Measurements from ENCODE around the gene ABCG1. TPM values are rescaled to one million over a fixed set of nuclear protein-coding genes. Genes with fewer than 3 reads are reported as not detected.

The ABCG1 gene
- polyA plus RNA-seq, 1 donor from 2014 or later, result 14.2 TPM

DNA sequence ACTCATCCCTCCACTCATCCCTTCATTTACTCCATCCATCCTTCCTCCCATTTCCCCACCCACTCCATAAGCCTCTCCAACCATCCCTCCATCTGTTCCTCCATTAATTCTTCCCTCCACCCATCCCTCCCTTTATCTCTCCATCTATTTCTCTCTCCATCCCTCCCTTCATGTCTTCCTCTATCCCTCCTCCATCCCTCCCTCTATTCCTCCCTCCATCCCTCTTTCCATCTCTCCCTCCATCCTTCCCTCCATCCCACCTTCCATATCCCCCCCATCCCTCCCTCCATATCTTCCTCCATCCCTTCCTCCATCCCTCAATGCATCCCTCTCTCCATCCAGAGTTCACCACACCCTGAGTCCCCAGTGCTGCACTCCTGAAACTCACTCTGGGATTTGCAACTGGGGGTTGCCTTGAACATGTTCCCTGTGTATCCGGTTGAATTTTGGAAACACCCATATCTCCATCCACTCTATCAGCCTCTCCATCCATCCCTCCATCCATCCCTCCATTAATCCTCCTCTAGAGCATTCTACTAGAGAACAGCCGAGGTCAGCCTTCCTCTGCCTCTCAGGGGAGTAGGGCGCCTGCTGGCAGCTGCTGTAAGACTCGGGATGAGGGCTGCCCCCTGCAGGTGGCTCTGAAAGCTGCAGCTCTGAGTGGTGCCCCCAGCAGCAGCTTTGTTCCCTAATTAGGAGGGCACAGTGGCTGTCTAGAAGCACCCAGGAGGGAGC, 39.4 kb downstream of the ABCG1 start:
- Histone ChIP-seq H3K27ac (ENCODE audit: low read length) (no peak overlapping the region), H3K9ac (ENCODE audit: low read length) (no peak overlapping the region)

DNA sequence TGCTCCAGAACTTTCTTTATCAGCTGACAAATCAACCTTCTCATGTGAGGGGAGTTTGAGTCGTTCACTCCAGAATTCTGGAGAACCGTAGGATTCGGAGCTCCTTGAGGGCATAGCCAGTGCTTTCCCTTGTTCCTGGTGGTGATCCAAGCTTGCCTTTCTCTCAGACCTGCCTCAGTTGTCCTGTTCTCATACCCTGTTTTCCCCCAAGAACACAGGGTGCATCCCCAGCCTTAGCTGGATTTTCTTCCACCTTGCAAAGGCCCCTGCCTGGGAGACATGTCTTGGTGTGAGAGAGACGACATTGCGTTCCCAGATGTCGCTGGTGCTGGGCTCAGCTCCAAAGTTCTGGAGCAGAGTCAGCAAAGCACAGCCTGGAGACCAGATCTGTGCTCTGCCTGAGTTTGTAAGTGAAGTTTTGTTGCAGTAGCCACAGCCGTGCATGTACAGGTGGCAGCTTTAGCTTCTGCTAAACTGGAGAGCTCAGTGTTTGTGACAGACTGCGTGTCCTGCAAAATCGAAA, 40.0 kb downstream of the ABCG1 start:
- H3K79me2 ChIP-seq (replicated peaks; ENCODE audit: insufficient read depth, low read length), result no peaks in the 10 kb centered on the region
- H2AFZ ChIP-seq (ENCODE audit: low read depth, low read length), result no peak overlapping the region
- H3K9ac ChIP-seq (ENCODE audit: low read length), result no peak overlapping the region
- H3K4me2 ChIP-seq (ENCODE audit: low read length), result no peak overlapping the region
- no peak overlapping the region for H3K27ac ChIP-seq (ENCODE audit: low read length)
- TF ChIP-seq RAD21 (conservative IDR thresholded peaks at IDR 0.05) (peak; percentile 3), SMC3 (conservative IDR thresholded peaks at IDR 0.05; ENCODE audit: poor library complexity) (peak; percentile 5), MXI1 (conservative IDR thresholded peaks at IDR 0.05; ENCODE audit: poor library complexity, severe bottlenecking) (no peak)
- no peaks in the 10 kb centered on the region for H3K36me3 ChIP-seq (ENCODE audit: insufficient read depth, low read length)
- no peaks in the 10 kb centered on the region for H3F3A ChIP-seq (ENCODE audit: insufficient read depth, low read length, poor library complexity, severe bottlenecking)
- no peaks in the 10 kb centered on the region for H3K9me3 ChIP-seq (ENCODE audit: low read length)
- H3K9me2 ChIP-seq (ENCODE audit: insufficient read depth, low read length), result no peaks in the 10 kb centered on the region
- no peaks in the 10 kb centered on the region for H4K20me1 ChIP-seq (ENCODE audit: insufficient read depth)
- no peaks in the 10 kb centered on the region for H3K27me3 ChIP-seq (ENCODE audit: insufficient read depth, low read depth, low read length)
- no peak overlapping the region for H3K4me3 ChIP-seq (ENCODE audit: low read length)

More for the DNA sequence above, 39.4 kb downstream of the ABCG1 start:
- Histone ChIP-seq H4K20me1 (ENCODE audit: insufficient read depth) (no peaks in the 10 kb centered on the region), H3K27me3 (ENCODE audit: insufficient read depth, low read depth, low read length) (no peaks in the 10 kb centered on the region), H3K9me2 (ENCODE audit: insufficient read depth, low read length) (no peaks in the 10 kb centered on the region), H3K4me2 (ENCODE audit: low read length) (no peak overlapping the region), H3K4me3 (ENCODE audit: low read length) (no peak overlapping the region), H3F3A (ENCODE audit: insufficient read depth, low read length, poor library complexity, severe bottlenecking) (no peaks in the 10 kb centered on the region), H3K79me2 (replicated peaks; ENCODE audit: insufficient read depth, low read length) (no peaks in the 10 kb centered on the region), H3K36me3 (ENCODE audit: insufficient read depth, low read length) (no peaks in the 10 kb centered on the region), H2AFZ (ENCODE audit: low read depth, low read length) (no peak overlapping the region), H3K9me3 (ENCODE audit: low read length) (no peaks in the 10 kb centered on the region)
- TF ChIP-seq, protein P1, sequence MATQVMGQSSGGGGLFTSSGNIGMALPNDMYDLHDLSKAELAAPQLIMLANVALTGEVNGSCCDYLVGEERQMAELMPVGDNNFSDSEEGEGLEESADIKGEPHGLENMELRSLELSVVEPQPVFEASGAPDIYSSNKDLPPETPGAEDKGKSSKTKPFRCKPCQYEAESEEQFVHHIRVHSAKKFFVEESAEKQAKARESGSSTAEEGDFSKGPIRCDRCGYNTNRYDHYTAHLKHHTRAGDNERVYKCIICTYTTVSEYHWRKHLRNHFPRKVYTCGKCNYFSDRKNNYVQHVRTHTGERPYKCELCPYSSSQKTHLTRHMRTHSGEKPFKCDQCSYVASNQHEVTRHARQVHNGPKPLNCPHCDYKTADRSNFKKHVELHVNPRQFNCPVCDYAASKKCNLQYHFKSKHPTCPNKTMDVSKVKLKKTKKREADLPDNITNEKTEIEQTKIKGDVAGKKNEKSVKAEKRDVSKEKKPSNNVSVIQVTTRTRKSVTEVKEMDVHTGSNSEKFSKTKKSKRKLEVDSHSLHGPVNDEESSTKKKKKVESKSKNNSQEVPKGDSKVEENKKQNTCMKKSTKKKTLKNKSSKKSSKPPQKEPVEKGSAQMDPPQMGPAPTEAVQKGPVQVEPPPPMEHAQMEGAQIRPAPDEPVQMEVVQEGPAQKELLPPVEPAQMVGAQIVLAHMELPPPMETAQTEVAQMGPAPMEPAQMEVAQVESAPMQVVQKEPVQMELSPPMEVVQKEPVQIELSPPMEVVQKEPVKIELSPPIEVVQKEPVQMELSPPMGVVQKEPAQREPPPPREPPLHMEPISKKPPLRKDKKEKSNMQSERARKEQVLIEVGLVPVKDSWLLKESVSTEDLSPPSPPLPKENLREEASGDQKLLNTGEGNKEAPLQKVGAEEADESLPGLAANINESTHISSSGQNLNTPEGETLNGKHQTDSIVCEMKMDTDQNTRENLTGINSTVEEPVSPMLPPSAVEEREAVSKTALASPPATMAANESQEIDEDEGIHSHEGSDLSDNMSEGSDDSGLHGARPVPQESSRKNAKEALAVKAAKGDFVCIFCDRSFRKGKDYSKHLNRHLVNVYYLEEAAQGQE (IDR thresholded peaks at IDR 0.05; ENCODE audit: borderline replicate concordance), result no peak
- TF ChIP-seq SMC3 (conservative IDR thresholded peaks at IDR 0.05; ENCODE audit: poor library complexity), result peak; percentile 34
- TF ChIP-seq TAF1 (IDR thresholded peaks at IDR 0.05; ENCODE audit: low read depth), result no peak
- TF ChIP-seq, protein P2, sequence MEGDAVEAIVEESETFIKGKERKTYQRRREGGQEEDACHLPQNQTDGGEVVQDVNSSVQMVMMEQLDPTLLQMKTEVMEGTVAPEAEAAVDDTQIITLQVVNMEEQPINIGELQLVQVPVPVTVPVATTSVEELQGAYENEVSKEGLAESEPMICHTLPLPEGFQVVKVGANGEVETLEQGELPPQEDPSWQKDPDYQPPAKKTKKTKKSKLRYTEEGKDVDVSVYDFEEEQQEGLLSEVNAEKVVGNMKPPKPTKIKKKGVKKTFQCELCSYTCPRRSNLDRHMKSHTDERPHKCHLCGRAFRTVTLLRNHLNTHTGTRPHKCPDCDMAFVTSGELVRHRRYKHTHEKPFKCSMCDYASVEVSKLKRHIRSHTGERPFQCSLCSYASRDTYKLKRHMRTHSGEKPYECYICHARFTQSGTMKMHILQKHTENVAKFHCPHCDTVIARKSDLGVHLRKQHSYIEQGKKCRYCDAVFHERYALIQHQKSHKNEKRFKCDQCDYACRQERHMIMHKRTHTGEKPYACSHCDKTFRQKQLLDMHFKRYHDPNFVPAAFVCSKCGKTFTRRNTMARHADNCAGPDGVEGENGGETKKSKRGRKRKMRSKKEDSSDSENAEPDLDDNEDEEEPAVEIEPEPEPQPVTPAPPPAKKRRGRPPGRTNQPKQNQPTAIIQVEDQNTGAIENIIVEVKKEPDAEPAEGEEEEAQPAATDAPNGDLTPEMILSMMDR (IDR thresholded peaks at IDR 0.05; ENCODE audit: poor library complexity, severe bottlenecking), result peak; percentile 50
- TF ChIP-seq POLR2AphosphoS5 (IDR thresholded peaks at IDR 0.05), result no peak
- TF ChIP-seq EP300 (conservative IDR thresholded peaks at IDR 0.05; ENCODE audit: poor library complexity, severe bottlenecking), result no peak
- TF ChIP-seq RAD21 (conservative IDR thresholded peaks at IDR 0.05), result peak; percentile 35
- TF ChIP-seq MXI1 (conservative IDR thresholded peaks at IDR 0.05; ENCODE audit: poor library complexity, severe bottlenecking), result no peak
